Right lobe of liver (tissue), 6 donors: ENCODE measurements around the gene USP1. TPM values are rescaled to one million over a fixed set of nuclear protein-coding genes. Genes with fewer than 3 reads are reported as not detected.

Experiments
- ATAC-seq, 4 donors: fragments of 200-7000 bp; cut with Tn5 transposase; one replicate each; pipeline ENCODE4 v1.9.1; 2020; ENCODE audit warnings: mild to moderate bottlenecking in 4 of 4, moderate library complexity in 4 of 4
- DNase-seq, 3 donors: peaks; one replicate each; pipeline ENCODE4 v3.0.0-alpha.2; 2020
- H3K27ac ChIP-seq, 3 donors: fragments of 200-600 bp; one replicate each; pipeline ENCODE4 v1.8.0; 2022
- H3K27me3 ChIP-seq, 2 donors: fragments of 200-600 bp; one replicate each; pipeline ENCODE4 v1.8.0; 2022
- H3K36me3 ChIP-seq, 4 donors: fragments of 200-600 bp; sonication (generic) in 1 of 4; one replicate each; pipeline versions ENCODE4 v1.5.1 to v1.8.0; 2017 to 2022; ENCODE audit warnings: control low read depth in 1 of 4
- H3K4me1 ChIP-seq, 4 donors: fragments of 200-600 bp; sonication (generic) in 1 of 4; one replicate each; pipeline versions ENCODE4 v1.5.1 to v1.8.0; 2017 to 2022; ENCODE audit warnings: control low read depth in 1 of 4
- H3K4me3 ChIP-seq, 3 donors: fragments of 200-600 bp; one replicate each; pipeline ENCODE4 v1.8.0; 2022
- H3K9me3 ChIP-seq, 4 donors: fragments of 200-600 bp; sonication (generic) in 1 of 4; one replicate each; pipeline versions ENCODE4 v1.5.1 to v1.8.0; 2017 to 2022; ENCODE audit warnings: control low read depth in 1 of 4
- POLR2A ChIP-seq: fragments of 450-650 bp; IDR thresholded peaks from one replicate; pipeline ENCODE4 v1.6.1; 2017; ENCODE audit warnings: antibody characterized with exemption, mild to moderate bottlenecking
- WGBS: methylation state at CpG from one replicate; pipeline ENCODE4 v1.1.6; 2018; ENCODE audit warnings: low coverage, low lambda C conversion rate; ENCODE audit not compliant: insufficient coverage; ENCODE audit errors: missing lambda C conversion rate; 5-methylcytosine and 5-hydroxymethylcytosine counted together
- intact Hi-C, 2 donors: fragments of 100-400 bp; cut with DNase I; formaldehyde crosslinking; loops; one replicate each; pipeline versions ENCODE4 v1.11.2 to v1.14.1; 2022
- total RNA-seq, 6 experiments: library from RNA; depleted of rRNA in 2 of 6; stranded (reverse); fragments of >200 nt in 2 of 6; fragmentation: NEBNext Ultra II Directional in 3 of 6; extraction: Animal tissue kit (Norgen Biotek cat#: 25700) in 3 of 6; gene quantifications; one replicate each; pipeline versions ENCODE4 v1.1.0 to v1.2.4, GENCODE V29; 2016 to 2023
- TF ChIP-seq, protein P1 (sequence below), 4 donors: fragments of 200-600 bp in 3 of 4; fragments of 450-650 bp in 1 of 4; IDR thresholded peaks; one replicate each; pipeline versions ENCODE4 v1.5.1 to v1.8.0; 2016 to 2022; ENCODE audit warnings: antibody characterized with exemption in 4 of 4, mild to moderate bottlenecking in 2 of 4
- donor health status: DM: no; HTN: yes; CAD: no.
- donor health status: DM: no; HTN: no; CAD: no.
- donor health status: DM: no; HTN: no; CAD: no.
- donor health status: DM: no; HTN: yes; CAD: no.
- donor health status: DM: no; HTN: yes; CAD: no.

Gene USP1
- total RNA-seq, 6 experiments from 2014 or later: 4.9 to 8.4 (median 6.6) TPM

DNA sequence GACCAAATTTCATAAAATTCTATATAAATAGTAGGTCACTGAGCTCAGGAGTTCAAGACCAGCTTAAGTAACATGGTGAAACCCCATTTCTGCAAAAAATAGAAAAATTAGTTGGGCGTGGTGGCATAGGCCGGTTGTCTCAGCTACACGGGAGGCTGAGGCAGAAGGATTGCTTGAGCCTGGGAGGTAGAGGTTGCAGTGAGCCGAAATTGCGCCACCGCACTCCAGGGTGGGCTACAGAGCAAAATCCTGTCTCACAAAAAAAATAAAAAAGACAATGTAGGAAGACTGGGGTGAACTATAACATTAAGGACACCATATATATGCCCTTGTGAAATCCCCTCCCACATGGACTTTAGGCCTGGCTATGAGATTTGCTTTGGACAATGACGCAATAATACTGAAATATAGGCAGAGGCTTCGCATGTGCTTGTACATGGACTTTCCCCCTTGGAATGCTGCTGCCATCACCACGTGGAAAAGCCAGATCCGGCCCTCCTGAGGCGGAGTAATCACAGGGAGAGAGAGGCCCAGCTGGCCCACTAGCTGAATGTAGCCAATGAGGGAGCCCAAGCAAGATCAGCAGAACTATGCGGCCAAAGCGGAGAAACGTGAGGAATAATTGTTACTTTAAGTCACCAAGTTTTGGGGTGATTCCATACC is 13.1 kb upstream of the USP1 start:
- WGBS: 88% methylated on average over 14 of the region's 14 CpGs
- no peak overlapping the region for H3K4me3 ChIP-seq
- intact Hi-C loops: no loop called here
- DNase-seq (no peak), ATAC-seq (no peak)
- TF ChIP-seq, protein P1, sequence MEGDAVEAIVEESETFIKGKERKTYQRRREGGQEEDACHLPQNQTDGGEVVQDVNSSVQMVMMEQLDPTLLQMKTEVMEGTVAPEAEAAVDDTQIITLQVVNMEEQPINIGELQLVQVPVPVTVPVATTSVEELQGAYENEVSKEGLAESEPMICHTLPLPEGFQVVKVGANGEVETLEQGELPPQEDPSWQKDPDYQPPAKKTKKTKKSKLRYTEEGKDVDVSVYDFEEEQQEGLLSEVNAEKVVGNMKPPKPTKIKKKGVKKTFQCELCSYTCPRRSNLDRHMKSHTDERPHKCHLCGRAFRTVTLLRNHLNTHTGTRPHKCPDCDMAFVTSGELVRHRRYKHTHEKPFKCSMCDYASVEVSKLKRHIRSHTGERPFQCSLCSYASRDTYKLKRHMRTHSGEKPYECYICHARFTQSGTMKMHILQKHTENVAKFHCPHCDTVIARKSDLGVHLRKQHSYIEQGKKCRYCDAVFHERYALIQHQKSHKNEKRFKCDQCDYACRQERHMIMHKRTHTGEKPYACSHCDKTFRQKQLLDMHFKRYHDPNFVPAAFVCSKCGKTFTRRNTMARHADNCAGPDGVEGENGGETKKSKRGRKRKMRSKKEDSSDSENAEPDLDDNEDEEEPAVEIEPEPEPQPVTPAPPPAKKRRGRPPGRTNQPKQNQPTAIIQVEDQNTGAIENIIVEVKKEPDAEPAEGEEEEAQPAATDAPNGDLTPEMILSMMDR (IDR thresholded peaks at IDR 0.05): no peak
- TF ChIP-seq POLR2A: no peak
- H3K4me1 ChIP-seq: no peaks in the 10 kb centered on the region
- no peaks in the 10 kb centered on the region for H3K9me3 ChIP-seq
- no peaks in the 10 kb centered on the region for H3K27me3 ChIP-seq
- no peak overlapping the region for H3K27ac ChIP-seq
- H3K36me3 ChIP-seq: no peaks in the 10 kb centered on the region

DNA sequence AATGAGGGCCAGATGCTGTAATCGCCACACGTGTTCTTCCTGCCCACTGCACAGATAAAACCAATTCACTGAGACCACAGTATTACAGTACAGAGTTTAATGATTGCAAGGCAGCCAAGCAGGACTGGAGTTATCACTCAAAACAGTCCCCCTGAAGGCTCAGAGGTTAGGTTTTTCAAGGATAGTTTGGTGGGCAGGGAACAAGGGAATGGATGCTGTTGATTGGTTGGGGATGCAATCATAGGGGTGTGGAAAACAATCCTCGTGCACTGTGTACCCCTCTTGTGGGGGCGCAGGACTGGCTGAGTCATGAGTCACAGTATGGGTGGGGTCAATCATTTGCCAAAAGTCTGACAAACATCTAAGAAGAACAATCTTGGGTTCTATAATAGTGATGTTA is 12.4 kb upstream of the USP1 start:
- Histone ChIP-seq H3K36me3 (no peaks in the 10 kb centered on the region), H3K27me3 (no peaks in the 10 kb centered on the region), H3K9me3 (no peaks in the 10 kb centered on the region), H3K27ac (no peak overlapping the region), H3K4me3 (no peak overlapping the region), H3K4me1 (no peaks in the 10 kb centered on the region)
- intact Hi-C loops: no loop called here
- ATAC-seq: no peak
- 74% methylated on average over 4 of the region's 4 CpGs for WGBS
- DNase-seq: no peak
- TF ChIP-seq POLR2A: no peak
- TF ChIP-seq, protein P1 (IDR thresholded peaks at IDR 0.05): no peak

DNA sequence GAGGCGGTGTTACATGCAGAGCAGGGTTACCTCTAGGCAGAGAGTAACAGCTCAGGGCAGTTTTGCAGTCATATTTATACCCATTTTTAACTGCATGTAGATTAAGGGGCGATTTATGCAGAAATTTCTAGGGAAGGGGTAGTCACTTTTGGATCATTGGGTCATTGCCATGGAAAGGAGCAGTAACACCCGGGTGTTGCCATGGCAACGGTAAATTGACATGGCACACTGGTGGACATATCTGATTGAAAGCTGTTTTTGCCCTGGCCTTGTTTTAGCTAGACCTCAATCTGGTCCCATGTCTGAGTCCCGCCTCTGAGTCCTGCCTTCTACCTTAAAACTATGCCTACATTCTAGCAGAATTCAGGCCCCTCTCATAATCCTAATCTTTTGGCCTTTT is 11.8 kb upstream of the USP1 start:
- DNase-seq: no peak

DNA sequence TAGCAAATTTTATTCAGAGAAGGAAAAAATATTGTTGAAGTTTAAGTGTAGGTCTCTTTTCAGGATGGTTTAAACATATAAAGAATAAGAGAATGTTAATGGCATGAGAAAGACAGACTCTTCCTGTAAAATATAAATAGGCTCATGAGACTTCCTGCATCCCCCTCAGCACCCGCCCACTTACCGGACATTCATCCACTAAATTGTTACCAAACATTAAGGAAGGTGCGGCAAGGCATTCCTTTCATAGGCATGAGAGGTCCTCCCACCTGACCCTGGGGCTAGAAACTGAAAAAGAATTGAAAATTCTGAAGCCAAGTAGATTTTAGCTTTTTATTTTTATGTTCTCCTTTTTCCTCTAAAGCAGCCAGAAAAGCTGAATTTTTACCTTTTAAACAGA is 10.6 kb upstream of the USP1 start:
- no peak for ATAC-seq
- intact Hi-C loops: no loop called here
- no peak overlapping the region for H3K27ac ChIP-seq

More for the DNA sequence above, 11.8 kb upstream of the USP1 start:
- Histone ChIP-seq H3K36me3 (no peaks in the 10 kb centered on the region), H3K9me3 (no peaks in the 10 kb centered on the region), H3K27me3 (no peaks in the 10 kb centered on the region), H3K4me3 (no peak overlapping the region), H3K4me1 (no peaks in the 10 kb centered on the region), H3K27ac (no peak overlapping the region)
- intact Hi-C loops: no loop called here
- TF ChIP-seq POLR2A: no peak
- TF ChIP-seq, protein P1 (IDR thresholded peaks at IDR 0.05): no peak
- 73% methylated on average over 5 of the region's 5 CpGs for WGBS
- no peak for ATAC-seq

More for the DNA sequence above, 10.6 kb upstream of the USP1 start:
- Histone ChIP-seq H3K27me3 (no peaks in the 10 kb centered on the region), H3K9me3 (no peaks in the 10 kb centered on the region), H3K4me3 (no peak overlapping the region), H3K4me1 (no peaks in the 10 kb centered on the region), H3K36me3 (no peaks in the 10 kb centered on the region)
- TF ChIP-seq, protein P1 (IDR thresholded peaks at IDR 0.05): no peak
- DNase-seq: no peak
- 47% methylated on average over 3 of the region's 3 CpGs for WGBS
